ENCODE measurements around the gene EXOSC5.
"Not testable (repeated sequence)": the region's sequence is repeated elsewhere in the genome, so short reads cannot be mapped to it uniquely, and the experiment has no call there.

Gene EXOSC5

DNA sequence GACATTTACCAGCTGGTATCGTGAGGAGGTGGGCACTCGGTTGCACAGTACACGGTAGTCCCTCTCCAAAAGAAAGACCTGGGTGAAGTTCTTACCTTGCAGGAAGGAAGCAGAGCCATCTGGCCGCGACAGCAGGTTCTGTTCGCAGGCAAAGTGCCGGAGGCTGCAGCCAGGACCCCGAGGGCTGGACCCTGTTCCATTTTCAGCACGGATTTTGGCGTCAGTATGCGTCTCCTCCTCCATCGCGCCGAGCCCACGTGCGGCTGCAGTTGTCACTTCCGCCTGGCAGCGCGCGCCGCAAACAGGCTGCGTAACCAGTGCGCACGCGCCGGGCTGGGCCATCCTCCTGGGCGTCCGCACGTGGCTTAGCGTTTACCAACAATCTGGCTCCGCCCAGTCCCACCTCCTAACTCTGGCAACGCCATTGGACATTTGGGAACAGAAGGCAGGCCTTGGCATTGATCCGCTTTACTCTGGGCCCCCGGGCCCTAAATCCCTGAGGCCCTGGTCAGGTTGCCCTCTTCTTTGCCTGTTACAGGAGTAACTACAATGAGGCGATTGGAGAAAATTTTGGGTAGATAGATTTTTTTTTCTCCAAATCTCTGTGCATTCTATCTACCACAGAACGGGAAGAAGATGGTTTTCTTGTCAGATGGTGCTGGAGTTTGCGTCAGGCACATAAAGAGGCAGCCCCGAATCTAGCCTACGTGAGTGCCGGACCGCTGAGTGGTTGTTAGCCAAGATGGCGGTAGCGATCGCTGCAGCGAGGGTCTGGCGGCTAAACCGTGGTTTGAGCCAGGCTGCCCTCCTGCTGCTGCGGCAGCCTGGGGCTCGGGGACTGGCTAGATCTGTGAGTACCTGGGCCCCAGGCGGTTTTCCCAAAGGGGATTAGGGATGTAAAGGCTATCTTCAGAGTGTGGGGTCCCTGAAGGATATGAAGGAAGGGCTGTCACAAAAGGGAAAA, at the start of gene EXOSC5, which contains the start of gene BCKDHA:
Gene EXOSC5, minus strand, starts transcription at position 274 of the 964 bp plus-strand sequence. Its CDS starts 31 bp downstream, at position 243.
Gene BCKDHA, plus strand, starts transcription at position 733 of the 964 bp plus-strand sequence. Its CDS starts 10 bp downstream, at position 743.
- peak; percentile 100 for DNase-seq

DNA sequence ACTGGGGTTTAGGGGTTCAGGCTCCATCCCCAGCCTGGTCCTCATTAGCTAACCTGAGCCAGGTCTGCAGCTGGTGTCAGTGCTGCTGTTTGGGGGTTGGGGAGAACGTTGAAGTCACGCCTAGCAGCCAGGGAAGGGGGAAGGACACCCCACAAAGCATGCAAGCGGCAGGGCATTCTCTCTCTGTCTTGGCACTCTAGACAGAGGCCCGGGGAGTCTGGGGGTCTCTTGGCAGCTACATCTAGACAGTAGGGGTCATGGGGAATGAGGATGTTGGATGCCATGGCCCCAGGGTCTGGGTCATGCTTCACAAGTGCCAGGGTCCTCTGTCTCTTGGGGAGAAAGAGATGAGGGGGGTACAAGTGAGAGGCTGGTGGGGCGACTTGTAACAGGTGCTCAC, 48.4 kb upstream of the EXOSC5 start:
- no peak for DNase-seq

DNA sequence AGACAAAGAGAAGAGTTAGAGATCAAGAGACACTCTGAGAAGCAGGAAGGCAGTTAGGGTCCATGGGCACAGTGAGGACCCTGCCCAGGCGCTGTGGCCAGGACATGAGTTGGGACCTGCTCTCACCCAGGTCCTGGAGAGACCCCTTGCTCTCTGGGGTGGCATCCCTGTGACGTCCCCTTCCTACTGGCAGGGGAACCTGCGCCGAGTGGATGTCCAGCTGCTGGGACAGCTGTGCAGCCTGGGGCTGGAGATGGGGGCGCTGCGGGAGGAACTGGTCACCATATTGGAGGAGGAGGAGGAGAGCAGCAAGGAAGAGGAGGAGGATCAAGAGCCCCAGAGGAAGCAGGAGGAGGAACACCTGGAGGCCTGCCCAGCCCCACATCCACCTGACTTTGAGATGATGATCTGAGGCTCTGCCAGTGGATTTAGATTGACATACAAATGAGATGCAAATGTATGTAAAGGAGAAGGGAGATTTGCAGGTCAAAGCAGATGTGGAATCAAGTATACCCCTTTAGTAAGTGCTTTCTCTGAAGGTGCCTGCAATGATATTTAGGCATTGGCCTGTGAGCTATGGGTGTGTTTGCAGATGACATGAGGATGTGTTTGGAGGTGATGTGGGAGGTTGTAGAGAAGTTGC, 46.8 kb upstream of the EXOSC5 start:
- no peak for DNase-seq

DNA sequence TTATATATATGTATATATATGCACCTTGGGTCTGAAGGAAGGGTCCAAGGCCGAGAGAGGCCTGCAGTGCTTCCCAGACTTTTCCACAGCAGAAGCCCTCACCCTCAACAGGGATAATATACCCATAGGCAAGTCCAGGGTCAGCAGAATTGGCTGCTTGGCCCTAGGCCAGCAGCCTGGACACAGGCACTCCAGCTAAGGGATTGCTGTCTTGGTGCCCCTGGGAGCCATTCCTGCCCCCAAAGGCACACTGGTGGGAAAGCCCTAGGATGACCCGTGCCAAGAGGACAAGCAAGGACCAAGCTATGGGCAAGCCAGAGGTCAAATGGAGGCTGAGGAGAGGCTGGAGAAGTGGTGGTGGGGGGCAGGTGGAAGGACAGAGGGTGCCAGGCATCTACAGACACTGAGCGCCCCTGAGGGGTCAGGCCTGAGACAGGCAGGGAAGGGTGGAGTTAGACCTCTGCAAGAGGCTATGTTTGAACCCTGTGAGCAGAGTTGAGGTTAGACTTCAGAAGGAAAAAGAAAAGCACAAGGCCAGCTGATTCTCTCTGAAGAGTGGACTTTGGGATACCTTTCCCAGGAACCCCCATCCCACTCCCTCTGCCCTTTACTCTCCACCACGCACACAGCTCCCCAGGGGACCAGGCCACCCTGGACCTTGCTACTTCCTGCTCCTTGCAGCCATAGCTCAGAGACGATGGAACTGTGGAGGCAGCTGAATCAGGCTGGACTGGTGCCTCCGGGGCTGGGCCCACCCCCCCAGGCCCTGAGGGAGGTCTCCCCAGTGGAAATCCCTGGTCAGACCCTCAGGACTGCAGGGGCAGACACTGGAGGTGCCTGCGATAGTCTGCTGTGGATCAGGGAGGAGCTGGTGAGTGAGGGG, 45.6 kb upstream of the EXOSC5 start, which contains the start of gene ERICH4:
Gene ERICH4, plus strand, starts transcription at position 684 of the 883 bp plus-strand sequence. Its CDS starts 14 bp downstream, at position 698.
- DNase-seq: no peak

DNA sequence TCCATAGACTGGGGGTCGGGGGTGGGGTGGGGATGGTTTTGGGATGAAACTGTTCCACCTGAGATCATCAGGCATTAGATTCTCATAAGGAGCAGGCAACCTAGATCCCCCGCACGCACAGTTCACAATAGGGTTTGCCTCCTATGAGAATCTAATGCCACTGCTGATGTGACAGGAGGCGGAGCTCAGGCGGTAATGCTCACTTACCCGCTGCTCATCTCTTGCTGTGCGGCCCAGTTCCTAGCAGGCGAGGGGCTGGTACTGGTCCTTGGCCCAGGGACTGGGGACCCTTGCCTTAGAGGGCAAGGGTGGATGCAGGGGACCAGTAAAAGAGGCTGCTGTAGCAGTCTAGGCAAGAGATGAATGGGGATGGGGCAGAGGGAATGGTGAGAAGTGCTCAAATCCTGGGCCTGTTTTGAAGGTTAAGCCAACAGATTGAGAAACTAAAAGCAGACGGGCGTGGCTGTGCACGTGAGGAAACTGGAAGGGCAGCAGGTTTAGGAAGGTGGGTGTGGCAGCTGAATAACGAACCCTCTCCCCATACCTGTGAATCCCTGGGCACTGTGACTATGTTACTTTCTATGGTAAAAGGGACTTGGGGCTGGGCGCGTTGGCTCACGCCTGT, 44.3 kb upstream of the EXOSC5 start:
- DNase-seq: no peak

DNA sequence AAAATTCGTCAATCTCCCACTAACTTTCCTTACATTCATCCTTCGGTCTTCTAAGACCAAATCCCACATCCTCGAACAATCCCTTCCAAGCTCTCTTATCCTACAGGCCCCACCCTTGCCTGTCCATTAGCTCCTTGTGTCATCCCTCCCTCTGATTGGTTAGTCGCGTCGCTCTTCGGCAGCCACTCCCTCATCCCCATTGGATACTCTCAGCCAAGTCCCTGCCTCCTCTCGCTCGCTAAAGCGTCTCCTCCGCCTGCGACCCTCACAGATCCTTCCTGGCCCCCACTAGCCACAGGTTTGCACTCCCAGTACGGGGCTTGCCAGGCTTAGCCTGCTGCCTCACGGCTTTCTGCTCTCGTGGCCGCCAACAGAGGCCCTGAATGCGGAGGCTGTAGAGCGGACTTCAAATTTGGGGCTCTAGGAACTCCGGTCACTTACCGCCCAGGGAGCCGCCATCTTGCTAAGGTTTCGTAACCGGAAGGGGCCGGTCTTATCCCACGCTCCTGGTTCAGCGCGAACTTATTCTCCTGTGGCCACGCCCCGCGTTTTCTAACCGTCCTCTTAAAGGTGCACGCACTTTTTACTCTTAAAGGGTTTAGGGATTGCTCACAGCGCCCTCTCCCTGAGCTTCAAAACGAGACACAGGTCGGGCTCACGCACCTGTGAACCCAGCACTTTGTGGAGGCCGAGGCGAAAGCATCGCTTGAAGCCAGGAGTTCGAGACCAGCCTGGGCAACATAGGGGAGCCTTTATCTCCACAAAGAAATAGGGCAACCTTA, 42.5 kb upstream of the EXOSC5 start, which contains the start of gene DMAC2:
Gene DMAC2, minus strand, starts transcription at position 472 of the 782 bp plus-strand sequence. Its CDS starts 13 bp downstream, at position 459.
- DNase-seq: peak; percentile 98

DNA sequence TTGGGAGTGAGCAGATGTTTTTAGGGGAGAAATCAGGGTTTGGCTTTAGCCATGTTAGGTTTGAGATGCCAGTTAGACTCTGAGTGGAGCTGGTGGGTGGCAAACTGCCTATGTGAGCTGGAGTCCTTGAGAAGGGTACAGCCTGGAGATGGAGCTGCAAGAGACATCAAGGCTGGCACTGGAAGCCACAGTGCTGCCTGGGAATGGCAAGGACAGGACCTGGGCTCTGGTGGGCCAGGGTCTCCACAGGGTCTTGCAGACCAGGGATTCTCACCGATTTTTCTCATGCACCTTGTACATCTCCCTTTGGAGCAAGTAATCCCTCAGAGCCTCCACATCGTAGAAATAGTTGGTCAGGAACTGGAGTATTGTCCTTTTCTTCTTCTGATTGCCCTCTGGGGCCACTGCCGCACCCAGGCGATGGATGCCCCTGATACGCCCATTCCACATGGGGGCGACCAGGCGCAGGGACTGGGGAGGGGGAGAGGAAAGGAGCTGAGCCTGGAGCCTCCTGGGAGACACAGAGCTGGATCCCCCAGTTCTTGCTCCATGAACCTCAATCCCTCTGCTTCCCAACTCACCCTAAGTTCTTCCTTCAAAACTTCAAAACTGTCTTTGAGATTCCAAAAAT, 40.9 kb upstream of the EXOSC5 start:
- no peak for DNase-seq

DNA sequence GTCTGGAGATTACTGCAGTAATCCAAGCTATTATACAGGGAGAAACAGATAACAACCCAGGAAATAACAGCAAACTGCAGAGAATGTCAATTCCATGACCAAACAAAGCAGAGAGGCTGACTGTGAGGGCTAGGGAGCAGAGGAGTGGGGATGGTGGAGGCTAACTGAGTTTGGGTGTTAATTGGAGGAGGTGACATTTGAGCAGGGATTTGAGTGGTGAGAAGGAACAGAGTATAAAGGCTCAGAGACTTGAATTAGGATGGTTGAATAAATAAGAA, 39.5 kb upstream of the EXOSC5 start:
- DNase-seq: no peak

DNA sequence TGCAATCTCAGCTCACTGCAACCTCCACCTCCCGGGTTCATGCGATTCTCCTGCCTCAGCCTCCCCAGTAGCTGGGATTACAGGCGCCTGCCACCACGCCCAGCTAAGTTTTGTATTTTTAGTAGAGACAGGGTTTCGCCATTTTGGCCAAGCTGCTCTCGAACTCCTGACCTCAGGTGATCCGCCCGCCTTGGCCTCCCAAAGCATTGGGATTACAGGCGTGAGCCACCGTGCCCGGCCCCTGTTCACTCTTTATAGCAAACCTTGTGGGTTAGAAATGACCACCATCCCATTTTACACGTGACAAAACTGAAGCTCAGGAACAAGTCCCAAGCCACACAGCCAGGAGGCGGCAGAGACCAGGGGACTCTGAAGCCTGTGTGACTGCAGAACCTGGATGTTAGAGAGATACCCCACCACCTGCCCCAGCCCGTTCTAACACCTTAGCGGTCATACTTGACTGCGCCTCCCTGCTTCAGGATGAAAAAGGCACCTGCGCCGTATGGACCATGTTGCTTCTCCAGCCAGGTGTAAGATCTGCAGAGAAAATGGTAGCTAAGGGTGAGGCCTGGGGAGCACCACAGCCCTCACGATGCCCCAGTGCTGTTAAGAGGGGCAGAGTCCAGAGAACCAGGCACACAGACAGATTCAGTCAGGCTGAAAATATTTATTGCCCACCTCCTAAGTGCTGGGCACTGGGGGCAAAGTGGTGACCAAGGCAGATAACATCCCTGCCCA, 38.9 kb upstream of the EXOSC5 start:
- DNase-seq: no peak

DNA sequence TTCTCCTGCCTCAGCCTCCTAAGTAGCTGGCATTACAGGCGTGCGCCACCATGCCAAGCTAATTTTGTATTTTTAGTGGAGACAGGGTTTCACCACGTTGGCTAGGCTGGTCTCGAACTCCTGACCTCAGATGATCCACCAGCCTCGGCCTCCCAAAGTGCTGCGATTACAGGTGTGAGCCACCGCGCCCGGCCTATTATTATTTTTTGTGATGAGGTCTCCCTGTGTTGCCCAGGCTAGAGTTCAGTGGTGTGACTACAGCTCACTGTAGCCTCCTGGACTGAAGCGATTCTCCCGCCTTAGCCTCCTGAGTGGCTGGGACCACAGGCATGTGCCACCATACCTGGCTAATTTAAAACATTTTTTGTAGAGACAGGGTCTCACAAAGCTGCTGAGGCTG, 38.2 kb upstream of the EXOSC5 start:
- DNase-seq: not testable (repeated sequence)

DNA sequence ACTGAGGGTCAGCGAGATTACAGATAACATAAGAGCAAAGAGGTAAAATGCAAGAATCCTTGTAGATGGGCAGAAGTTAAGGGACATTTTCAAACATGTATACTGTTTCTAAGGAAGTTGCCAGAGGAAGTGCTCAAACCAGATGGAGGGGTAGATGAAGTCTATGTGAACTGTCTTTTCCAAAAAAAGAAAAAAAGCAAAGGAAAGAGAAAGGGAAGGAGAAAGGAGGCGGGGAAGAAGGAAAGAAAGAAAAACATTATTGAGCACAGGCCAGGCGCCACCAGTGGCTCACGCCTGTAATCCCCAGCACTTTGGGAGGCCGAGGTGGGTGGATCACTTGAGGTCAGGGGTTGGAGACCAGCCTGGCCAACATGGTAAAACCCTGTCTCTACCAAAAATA, 37.3 kb upstream of the EXOSC5 start:
- no peak for DNase-seq

DNA sequence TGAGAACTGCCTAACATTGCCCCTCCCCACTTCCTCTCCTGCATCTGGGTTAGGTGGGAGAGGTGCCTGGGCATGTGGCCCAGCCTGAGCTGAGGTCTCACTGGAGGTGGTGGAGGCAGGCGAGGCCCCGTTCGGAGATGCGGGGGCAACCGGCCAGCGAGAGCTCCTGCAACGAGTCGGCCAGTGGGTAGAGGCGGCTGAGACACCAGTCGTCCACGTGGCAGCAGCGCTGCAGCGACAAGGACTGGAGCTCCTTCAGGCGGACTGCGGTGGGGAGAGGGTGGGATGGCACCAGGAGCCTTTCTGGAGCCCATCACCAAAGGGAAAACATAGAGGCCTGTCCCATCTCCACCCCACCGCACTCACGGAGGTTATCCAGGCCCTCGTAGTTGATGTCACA, 36.0 kb upstream of the EXOSC5 start:
- DNase-seq: no peak

DNA sequence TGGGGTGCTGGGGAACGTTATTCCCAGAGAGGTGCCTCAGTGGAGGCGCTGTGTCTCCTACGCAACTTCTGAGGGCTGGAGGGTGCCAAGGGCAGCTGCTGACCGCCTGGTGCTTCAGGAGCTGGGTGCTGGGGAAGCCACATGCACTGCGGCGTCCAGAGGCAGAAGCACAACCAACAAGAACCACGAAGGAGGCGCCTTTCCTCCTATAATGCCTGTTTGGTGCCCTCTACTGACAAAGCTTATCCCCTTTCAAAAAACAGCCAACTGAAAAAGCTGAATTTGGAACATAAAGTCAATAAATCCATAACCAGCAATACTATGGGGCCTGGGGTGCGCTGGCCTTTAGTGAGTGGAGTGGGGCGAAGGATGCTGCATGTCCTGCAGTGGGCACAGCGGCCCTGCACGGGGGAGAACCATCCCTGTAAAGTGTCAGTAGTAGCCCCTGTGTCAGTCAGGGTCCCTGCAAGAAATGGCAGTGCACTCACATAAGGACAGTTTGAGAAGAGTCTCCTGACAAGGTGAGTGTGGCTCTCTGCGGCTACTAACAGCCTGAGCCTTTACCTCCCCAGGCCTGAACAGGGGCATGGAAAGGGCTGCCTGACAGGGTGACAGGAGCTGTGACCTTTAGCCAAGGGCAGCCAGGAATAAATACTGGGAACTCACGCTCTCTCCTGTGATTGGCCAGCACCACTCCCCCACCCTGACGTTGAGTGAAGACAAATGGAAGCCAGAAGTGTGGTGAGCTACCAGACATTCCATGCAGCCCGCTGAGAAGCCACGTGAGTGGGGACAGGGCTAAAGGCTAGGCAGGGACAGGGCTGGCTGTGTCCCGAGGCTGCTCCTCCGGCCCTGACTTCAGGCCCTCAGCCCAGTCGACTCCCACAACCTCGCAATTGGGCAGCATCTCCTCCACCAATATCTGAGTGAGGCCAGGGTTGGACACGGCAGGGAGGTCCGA, 34.5 kb upstream of the EXOSC5 start:
- DNase-seq: peak; percentile 25

DNA sequence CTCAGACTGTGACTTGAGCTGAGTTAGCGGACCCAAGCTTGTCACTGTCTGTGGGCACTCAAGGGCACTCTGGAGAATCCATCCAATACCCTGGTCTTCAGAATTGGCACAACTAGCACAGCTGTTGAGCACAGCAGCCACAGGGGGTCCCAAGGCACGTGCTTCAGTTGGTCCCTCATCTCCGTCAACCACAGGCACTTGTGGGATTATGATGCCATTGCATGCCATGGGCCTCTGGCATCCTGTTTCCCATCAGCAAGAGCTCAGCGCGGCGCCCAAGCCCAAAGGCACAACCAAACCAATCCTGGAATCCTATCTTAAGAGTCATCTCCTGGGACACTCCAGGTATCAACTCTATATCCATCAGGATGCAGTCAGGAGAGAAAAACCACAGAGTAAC, 33.8 kb upstream of the EXOSC5 start:
- DNase-seq: peak; percentile 10

DNA sequence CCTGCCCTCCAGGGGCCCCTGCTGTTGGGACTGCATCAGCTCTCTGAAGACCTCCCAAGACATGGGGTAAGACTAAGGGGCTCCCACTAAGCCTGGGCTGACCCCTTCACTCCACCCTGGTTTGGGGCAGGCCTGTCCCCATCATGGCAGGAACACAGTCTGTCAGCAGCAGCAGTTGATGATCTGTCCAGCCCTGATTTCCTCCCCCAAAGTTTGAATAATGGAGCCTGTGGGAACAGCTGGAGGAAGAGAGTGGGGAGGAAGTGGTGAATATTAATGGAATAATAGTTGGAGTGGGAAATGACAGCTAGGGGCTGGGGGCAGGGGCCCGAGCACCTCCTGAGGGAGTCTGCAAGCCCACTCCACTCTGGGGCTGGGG, 31.3 kb upstream of the EXOSC5 start:
- no peak for DNase-seq

DNA sequence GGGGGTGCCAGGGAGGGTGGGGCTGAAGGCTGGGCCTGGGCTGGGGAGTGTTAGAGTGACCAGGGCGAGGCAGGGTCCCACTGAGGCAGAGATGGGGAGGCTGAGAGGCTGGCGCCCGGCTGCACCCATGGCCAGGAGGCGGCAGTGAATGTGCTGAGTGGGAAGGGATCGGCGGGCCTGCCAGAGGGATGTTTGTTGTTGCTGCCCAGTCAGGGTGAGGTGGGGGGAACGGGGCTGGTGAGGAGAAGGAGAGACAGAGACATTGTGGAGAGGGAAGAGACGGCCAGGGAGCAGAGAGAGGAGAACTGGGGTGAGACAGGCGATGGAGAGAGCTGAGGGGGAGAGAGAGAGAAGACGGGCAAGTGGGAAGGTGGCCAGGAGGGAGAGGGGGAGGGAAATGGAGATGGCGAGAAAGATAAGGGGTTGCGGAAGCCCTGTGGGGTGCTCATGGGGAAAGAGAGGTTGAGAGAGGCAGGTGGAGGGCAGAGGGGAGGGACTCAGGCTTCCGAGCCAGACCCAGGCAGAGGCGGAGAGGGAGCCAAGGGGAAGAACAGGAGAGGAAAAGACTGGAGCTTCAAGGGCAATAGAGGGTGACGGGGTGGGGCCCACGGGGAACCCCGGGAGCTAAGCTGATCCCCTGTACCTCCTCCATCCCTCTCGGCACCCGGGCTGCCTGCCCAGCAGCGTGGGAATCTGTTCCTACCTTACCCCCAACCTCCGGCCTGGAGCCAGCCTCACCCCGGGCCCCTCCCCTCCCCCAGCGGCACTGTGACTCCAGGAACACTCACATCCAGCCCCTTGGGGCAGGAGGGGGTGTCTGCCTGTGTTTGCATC, 30.7 kb upstream of the EXOSC5 start:
- DNase-seq: peak; percentile 10

DNA sequence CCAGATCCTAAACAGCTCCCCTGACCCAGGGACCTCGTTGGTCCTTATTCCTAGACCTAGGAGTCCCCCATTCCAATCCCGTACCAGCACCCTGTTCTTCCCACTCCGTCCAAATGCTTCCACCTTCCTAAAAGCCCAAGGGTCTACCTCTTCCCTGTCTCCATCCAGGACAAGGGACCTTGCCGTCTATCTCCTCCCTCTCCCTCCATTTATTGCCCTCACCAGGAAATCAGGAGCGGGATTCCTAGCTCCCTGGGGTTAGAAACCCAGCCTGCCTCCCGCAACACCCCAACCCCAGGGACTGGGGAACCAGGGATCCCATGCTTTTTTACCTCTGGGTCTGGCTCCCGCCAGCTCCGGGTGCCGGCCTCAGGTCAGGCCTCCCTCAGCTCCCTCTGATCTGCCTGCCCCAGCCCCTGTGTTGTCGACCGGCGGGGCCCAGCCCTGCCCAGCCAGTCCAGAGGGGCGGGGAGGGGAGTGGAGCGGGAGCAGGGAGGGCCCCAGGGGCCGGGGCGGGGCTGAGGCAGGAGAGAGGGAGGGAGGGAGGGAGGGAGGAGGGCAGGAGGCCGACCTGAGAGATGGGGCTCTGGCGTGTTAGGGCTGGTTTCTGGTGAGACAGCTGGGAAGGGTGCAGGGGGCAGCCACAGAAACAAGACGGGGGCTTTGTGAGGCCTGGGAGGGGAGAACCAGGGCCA, 29.9 kb upstream of the EXOSC5 start, which contains the start of gene B3GNT8:
Gene B3GNT8, minus strand, starts transcription at position 423 of the 695 bp plus-strand sequence. CDS start 596 bp downstream, outside the sequence.
- DNase-seq: peak; percentile 64

Measured in EL (cell line).